NCI-H82 (cell line): Measurements from ENCODE around the gene STAT1.
"Not testable (repeated sequence)": the region's sequence is repeated elsewhere in the genome, so short reads cannot be mapped to it uniquely, and the experiment has no call there.

Source experiments
- DNase-seq: peaks from one replicate; lab custom pipeline; 2025; lab: John Stamatoyannopoulos, UW

The STAT1 gene

DNA sequence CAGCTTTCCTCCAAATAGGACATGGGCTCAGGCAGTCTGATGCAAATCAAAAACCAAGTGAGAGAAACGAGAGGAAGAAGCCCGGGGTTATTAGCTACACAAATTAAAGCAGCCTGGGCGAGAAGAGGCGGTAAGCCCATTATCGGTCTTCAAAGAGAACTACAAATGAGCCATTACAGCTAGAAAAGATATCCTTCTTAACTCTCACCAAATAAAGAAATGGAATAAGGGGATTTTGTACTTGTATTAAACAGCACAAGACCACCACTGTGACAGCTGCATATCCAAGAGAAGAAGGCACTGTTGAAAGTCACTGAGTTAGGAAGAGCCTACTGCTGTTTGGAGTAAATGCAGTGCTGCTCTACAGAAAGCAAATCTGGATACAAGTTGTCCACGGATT, 32.6 kb downstream of the STAT1 start:
- DNase-seq: peak; percentile 5

DNA sequence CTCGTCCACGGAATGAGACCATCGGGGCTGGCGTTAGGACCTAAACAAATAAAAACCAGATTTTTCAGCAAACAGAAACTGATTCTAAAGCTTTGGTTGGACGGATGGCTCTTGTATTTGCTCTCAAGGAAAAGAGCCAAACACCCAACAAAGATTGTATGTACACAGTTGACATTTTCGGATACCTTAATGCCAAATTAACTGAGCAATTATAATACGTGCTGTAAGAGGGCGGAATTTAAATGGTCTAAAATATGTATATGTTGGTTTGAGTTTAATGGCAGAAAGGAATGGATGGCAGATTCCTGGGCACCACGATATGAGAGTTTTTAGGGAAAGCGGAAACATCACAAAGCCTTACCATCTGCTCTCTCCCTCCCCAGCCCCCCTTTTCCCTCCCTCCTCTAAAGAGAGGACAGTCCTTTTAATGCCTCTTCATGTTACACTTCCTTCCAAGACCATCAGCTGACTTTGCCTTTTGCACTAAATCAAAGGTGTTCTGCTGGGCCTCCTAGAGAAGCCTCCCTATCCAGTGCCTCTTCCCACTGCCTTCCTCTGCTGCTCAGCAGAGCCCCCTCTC, 33.3 kb downstream of the STAT1 start:
- DNase-seq: no peak

DNA sequence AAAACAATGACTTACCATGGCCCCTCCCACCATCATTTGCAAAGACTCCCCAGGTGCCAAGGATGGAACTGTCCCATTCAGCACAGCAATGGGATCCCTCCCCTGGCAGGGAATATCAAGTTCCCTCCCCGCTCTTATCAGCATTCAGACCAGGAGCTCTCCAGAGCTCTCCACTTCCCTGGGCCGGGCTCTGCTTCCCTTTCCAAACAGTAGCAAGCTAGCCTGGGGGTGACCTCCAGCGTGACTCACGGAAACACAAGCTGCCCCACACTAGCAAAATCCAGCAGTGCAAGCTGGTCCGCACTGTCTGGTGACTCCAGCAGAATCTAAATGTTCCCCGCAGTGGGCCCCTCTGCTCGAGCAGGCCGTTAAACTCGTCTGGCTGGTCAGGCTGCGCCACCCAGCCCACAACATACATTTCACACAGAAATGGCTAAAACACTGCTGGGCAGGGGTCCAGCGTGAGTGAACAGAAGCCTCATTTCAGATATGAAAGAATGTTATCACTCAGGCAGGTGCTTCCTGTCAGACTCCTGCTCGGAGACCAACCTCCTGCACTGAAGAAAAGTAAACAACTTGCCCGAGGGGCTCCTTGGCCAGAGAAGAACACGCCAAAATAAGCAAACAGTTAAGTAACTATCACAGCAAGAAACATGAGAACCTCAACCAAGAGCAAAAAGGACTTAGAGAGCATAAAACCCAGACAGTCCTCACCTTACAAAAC, 33.9 kb downstream of the STAT1 start:
- DNase-seq: no peak

DNA sequence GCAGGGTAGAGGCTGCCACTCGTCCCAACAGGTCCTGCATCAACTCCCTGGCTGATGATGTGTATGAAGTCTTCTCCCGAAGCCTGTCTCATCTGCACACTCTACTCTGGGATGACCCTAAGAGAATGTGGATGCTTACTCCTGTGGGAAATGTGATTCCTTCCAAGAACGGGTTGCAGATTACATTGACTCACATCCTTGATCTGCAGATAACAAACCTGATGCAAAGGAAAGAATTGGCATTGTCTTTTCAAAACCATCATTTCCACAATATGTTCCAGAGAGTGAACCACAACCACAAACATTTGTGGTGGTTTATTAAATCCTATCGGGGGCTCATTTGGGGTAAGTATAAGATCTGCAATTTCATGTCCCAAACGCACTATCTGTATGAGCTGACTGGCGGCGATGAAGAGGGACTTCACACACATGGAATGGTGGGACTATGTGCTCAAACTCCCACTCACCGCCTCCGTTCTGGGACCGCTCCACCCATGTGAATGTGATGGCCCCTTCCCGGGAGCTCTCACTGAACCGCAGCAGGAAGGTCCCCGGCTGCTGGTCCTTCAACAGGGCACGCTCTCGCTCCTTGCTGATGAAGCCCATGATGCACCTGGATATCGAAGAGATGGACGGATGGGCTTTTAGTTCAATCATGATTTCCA, 35.5 kb downstream of the STAT1 start:
- no peak for DNase-seq

DNA sequence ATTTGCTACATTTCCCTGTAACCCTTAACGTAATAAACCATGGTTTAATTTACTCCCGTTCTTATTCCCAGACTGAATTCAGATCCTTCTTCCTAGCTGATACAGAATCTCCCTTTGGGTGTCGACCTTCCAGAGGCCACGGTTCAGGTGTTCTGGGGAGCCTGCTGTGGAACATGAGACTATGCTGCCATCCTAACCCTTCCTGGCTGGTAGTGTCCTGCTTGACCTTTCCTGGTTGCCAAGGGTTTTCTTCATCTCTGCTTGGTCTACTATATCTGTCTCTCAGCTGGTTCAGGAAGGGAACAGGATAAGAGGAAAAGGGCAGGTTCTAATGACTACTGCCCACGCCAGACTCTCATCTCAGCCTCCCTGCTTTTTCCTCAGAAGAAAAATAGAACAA, 36.5 kb downstream of the STAT1 start:
- DNase-seq: no peak

DNA sequence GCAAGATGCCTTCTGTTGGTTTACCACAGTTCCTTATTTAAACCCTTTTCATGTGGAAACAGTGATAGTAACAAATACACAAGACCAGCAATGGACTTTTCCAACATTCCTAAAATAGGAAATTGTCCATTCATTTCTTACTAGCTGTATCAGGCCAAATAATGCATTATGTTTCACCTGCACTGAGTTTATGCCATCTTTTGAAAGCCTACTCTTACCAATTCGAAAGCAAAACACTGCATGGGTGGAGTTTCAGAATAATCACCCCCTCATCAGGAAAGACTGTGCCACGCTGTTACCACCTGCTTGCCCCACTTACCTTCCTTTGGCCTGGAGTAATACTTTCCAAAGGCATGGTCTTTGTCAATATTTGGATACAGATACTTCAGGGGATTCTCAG, 37.5 kb downstream of the STAT1 start:
- DNase-seq: no peak

DNA sequence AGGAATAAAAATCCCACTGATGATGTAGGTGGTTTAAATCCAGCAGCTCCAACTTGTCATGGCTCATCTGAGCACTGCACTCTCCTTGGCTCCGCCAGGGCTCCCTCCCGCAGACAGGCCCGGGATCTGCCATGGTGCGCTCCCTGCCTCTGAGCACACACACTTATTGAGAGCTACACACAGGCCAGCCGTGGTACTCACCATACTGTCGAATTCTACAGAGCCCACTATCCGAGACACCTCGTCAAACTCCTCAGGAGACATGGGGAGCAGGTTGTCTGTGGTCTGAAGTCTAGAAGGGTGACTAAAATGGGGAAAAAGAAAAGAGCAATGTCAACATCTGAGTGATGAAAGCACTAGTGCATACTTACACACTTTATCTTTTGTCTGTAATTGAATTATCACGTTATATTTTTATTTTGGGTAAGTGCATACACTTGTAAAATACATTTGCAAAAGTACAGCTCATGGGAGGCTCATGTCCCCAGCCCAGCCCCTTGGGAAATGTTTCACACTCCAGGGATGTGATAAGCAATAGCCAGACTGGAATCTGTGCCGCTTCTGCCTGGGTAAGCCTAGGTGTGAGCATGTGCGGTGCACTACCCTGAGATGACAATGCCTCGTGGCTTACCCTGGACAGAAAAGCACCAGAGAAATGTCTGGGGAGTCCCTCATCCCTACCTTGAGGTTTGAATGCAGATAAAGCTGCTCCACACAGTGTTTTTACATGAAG, 39.2 kb downstream of the STAT1 start:
- DNase-seq: no peak

DNA sequence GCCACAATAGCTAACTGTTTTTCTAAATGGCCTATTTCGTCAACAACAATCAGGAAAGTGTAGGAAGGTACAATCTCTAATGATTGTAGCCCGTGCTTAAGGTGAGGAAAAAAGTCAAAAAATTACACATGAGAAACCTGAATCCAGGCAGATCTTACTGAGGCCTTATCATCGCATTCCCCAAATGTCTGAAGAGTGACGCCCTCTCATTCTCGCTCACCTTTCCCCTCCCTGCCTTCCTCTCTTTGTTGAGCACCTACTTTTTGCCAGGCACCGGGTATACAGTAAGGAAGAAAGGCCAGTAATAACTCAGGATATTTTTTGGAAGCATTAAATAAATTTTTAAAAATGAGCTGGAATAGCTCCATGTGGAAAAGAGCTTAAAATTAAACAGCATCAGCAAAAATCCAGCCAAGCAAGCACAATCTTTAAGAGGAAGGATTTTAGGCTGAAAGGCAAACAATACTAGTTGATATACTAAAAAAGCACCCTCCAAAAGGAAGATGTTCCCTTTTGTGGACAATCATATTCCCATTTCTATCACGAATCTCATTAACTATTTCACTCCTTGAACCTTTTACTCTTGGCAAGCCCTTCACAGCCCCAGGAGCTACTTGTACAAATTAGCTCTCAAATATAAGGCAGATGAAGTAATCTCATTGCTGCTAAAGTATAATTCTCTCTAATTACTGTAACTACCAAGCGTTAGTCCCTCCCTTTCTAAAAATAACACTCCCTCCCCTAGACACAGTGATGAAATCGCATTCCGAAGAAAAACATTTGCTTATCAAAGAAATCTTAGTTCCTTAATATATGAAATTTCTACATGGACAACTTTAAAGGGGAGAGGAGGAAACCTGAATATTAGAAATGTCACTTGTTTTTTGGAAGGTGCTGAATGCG, 40.0 kb downstream of the STAT1 start:
- peak; percentile 25 for DNase-seq

DNA sequence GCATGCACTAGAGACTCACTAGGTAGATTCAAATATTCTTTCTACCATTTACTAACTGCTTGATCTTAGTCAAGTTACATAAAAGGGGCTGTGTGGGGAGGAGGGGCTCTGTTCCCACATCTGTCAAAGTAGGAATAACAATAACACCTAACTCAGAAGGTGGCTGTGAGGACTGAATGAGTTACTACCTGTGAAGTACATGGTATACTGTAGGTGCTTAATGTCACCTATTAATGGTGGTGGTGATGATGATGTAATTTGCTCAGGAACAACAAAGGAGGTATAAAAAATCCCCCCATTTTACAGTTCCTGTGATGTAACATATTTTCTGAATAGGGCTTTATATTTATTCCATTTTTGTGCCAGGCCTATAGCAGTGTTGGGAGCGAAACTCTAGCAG, 40.7 kb downstream of the STAT1 start:
- no peak for DNase-seq

DNA sequence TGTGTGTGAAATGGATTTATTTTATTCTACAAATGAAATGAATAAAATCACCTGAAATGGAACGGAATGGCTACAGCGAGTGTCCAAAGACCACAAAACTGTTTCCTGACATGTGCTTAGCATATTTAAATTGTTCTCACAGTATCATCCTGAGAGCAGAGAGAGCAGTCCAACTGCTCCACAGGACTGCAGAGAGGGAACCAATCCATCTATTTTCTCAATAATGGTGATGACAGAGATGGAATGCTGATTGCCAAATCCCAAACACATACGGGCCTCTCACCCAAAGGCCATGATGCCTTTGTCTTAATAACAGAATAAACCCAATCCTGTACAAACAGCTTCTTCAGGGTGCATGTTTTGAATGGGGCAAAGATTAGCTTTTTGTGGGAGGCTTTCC, 41.1 kb downstream of the STAT1 start:
- no peak for DNase-seq

DNA sequence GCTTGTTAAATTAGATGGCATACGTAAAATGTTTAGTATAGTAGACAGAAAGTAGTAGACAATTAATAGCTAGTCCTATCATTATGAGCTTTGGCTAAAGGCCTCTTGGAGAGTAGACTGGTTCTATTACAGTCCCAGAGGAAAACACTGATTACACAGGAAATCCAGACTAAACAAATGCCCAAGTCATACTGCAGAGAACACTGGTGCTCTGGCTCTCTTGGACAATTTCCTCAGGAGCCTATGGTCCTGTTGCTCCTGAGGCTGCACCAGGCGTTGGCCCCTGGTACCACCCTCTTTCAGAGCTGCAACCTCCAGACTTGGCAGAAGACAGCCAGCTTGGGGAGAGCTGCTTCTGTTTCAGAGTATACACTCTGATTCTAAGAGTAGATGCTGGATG, 41.8 kb downstream of the STAT1 start:
- DNase-seq: no peak

DNA sequence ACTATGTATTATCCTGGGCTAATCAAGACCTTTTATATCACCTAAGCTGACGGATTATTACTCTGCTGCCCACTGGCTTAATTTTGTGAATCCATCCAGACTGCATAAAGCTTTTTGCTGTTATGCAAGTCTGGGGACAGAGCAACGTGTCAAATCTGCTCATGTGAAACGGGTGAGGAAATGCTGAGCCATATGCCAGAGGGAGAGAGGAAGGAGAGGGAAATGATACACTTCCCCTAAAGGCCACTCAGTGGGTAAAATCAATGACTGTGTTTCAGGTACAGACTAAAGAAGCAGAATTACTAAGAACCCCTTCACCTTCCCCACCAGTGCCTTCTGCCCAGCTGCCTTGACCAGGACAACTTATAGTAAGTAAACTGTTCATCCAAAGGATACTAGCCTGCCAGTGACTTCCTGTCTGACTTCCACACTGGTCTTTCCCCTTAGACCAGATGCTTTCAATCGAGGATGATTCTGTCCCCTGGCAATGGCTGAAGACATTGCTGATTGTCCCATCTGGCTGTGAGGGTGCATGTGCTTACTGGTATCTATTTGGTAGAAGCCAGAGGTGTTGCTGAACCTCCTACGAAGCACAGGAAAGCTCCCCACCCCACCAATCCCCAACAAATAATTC, 43.0 kb downstream of the STAT1 start:
- peak; percentile 6 for DNase-seq

DNA sequence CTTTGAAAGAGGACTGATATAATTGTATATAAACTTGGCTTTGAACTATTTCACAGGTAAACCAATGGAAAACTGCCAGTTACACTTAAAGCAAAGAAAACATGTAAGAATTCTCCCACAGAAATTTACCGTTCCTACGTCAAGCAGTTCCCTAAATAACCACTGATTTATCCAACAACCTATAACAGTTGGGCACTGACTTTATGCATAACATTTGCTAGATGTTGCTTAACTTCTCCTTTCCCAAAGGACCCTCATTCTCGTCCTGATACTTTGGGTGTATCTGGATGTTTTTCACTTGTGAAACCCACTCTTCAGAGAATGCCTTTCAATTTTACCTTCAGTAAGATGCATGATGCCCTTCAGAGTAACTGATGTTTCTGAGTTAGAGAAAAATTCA, 43.8 kb downstream of the STAT1 start:
- no peak for DNase-seq

DNA sequence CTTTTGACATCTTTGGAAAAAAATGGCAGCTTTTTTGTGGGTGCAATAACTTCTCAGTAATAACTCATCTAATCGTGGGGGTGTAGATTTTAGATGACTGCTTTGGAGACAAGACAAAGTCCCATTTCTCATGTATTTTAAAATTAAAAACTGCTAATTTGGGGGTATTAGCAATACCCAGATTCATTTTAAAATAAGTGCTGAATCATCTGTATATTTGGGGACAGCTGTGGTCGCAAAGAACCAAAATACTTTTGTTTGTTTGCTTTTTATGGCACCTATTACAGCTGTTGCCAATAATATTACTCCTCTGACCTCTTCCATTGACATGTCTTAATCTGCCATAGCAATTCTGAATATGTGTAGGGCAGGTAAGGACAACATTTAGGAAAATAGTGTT, 45.4 kb downstream of the STAT1 start:
- no peak for DNase-seq

DNA sequence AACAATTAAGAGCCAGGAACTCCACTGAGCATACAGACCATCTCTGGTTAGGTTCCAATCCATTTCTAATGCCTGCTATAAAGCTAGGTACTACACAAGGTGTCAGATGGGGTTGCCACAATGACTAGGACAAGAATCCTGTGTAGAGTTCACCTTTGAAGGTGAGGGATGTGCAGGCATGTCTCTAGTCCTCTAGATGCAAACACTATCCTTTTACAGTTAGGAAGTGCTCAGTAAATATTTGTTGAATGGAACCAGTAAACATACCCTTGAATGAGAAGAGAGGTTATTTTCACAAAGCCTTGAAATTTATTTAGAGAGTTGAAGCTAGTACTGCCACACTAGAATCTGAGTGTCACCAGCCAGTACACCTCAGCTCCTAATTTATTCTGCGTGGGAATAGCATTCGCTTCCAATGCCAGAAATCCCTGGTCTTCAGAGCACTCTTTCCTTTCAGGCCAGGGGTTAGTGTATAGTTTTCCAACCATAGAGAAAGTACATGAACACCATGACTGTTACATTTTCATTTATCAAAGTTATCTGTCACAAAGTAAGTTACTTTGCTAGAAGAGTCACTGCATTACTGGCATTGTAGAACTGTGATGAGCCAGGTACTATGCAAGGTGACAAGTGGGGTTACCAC, 48.3 kb downstream of the STAT1 start:
- no peak for DNase-seq

DNA sequence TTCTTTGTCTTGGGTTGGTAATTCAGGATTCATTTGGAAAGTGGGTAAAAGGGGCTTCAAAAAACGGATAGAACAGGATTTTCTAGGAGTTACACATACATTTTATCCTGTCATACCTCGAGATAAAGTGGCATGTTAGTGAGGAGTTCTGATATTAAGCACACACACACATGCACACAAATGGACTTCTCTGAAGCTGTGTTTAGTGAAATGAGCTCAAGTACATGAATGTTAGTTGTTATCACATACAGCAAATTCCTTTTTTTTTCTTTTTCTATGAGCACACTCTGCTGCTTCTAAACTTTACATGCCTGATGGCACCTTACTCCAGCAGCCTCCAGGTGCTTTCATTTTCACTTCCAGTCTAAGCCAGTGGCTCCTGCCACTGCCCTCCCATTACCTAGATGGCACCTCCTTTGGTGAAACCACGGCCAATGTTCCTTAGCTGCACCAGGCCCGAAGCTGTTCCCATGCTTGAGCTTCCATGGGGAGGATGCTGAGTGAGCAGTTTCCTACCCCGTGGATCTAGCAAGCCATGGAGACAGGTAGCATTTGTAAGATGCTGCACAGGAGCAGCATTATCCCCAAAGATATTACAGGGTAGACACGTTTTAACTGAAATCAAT, 49.7 kb downstream of the STAT1 start:
- no peak for DNase-seq

DNA sequence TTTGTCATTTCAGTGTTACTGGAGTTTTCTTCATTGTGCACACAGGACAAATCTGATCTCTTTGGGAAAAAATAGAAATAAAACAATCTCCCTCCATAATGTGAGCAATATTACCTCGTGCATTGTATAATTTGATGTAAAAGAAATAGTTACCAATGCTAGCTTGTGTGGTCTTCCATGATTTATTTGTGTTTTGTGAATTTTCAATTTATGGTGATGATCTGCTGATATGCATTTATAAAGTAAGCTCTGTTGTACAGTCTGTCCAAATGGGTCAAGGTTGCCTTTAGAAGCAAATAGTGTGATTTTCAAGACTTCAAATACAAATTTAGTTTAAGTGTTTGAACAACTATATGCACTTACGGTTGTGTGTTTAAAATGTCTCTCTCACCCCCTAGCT, 50.9 kb downstream of the STAT1 start:
- no peak for DNase-seq

DNA sequence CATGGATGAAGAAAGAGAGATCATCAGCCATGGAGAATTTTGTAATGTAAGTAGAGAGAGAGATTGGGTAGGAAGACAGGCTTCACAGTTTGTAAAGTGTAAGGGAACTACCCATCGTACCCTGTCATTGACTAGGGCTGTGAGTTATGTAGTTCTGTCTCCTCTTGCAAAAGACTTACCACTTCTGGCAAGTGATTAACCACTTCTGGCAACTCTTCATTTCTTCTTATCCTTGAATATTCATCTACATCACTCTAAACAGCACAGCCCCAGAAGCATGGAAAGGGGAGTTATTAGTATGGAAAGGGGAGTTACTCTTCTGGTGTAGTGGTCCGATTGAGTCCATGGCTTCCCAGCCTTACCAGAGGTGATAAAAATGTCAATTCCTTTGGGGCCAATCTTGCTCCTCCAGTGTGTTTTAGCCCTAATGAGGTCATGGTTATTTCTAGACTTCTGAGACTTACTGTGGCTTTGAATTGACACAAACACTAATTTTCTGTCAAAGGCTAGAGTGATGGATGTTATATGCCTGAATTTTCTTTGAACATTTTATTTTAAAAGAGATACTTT, 52.0 kb downstream of the STAT1 start:
- no peak for DNase-seq

DNA sequence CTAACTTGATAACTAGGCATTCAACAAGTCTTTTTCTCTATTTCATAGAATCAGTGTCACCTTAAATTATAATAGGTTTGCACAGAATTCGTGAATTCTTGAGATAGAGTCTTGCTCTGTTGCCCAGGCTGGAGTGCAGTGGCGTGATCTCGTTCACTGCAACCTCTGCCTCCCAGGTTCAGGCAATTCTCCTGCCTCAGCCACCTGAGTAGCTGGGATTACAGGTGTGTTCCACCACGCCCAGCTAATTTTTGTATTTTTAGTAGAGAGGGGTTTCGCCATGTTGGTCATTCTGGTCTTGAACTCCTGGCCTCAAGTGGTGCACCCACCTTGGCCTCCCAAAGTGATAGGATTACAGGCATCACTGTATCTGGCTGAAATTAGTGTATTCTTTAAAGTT, 52.9 kb downstream of the STAT1 start:
- DNase-seq: not testable (repeated sequence)
